ENCODE results near the gene EXTL1. TPM values are rescaled to one million over a fixed set of nuclear protein-coding genes. Genes with fewer than 3 reads are reported as not detected.

EXTL1 gene
- total RNA-seq, 1 donor from 2014 or later: 1.8 TPM

Other genes starting within 250 kb of the EXTL1 start
- gene SELENON, start 221.6 kb upstream of the EXTL1 start, total RNA-seq (ENCODE audit: unreplicated experiment): 284 TPM
- gene MTFR1L, start 201.8 kb upstream of the EXTL1 start, total RNA-seq (ENCODE audit: unreplicated experiment): 48.1 TPM
- gene AUNIP, start 162.3 kb upstream of the EXTL1 start, total RNA-seq (ENCODE audit: unreplicated experiment): 3.3 TPM
- 18.7 TPM for gene PAQR7, start 146.1 kb upstream of the EXTL1 start, total RNA-seq (ENCODE audit: unreplicated experiment)
- gene STMN1, start 115.4 kb upstream of the EXTL1 start, total RNA-seq (ENCODE audit: unreplicated experiment): 972 TPM
- gene PAFAH2, start 23.7 kb upstream of the EXTL1 start, total RNA-seq (ENCODE audit: unreplicated experiment): 13.4 TPM
- not detected for gene SLC30A2, start 24.3 kb downstream of the EXTL1 start, total RNA-seq (ENCODE audit: unreplicated experiment)
- not detected for gene TRIM63, start 45.9 kb downstream of the EXTL1 start, total RNA-seq (ENCODE audit: unreplicated experiment)
- 6.8 TPM for gene PDIK1L, start 90.0 kb downstream of the EXTL1 start, total RNA-seq (ENCODE audit: unreplicated experiment)
- 13.5 TPM for gene FAM110D, start 137.3 kb downstream of the EXTL1 start, total RNA-seq (ENCODE audit: unreplicated experiment)
- not detected for gene C1orf232, start 147.2 kb downstream of the EXTL1 start, total RNA-seq (ENCODE audit: unreplicated experiment)
- 17.9 TPM for gene ZNF593, start 148.1 kb downstream of the EXTL1 start, total RNA-seq (ENCODE audit: unreplicated experiment)
- not detected for gene ZNF593OS, start 150.1 kb downstream of the EXTL1 start, total RNA-seq (ENCODE audit: unreplicated experiment)
- gene CNKSR1, start 155.7 kb downstream of the EXTL1 start, total RNA-seq (ENCODE audit: unreplicated experiment): 10.0 TPM
- gene CATSPER4, start 168.8 kb downstream of the EXTL1 start, total RNA-seq (ENCODE audit: unreplicated experiment): not detected
- gene CEP85, start 212.4 kb downstream of the EXTL1 start, total RNA-seq (ENCODE audit: unreplicated experiment): 9.7 TPM

Data from endothelial cell (in vitro differentiated cells).